ENCODE results near the gene CCDC7. TPM values are rescaled to one million over a fixed set of nuclear protein-coding genes. Genes with fewer than 3 reads are reported as not detected.

Gene CCDC7
- total and polyA plus RNA-seq, 10 of the 15 experiments (the other 5 are each of a cell fraction or from before 2014, with no cell fraction given) = 1.8 to 5.6 (median 3.4) TPM

GRCh38 chr10:32402499-32402898 is 43.4 kb upstream of the CCDC7 start:
- in situ Hi-C loops (cut with MboI) = no loop called here
- RAD21 ChIA-PET (ENCODE audit: unreplicated experiment) = no interaction called here
- 62% methylated on average over 4 of the region's 4 CpGs for WGBS (ENCODE audit: insufficient coverage, insufficient replicate concordance, low lambda C conversion rate, missing lambda C conversion rate)
- H3K36me3 ChIP-seq (ENCODE audit: control insufficient read depth in 2 of 2, insufficient read depth in 2 of 2, low read length in 1 of 2) = no peaks in the 10 kb centered on the region
- no peaks in the 10 kb centered on the region for H4K20me1 ChIP-seq (ENCODE audit: control insufficient read depth, insufficient read depth)
- BruUV-seq (replicated peaks) = no TSS peak
- no peak overlapping the region for H3K4me3 ChIP-seq
- no peak for FAIRE-seq
- no peaks in the 10 kb centered on the region for H3K4me1 ChIP-seq (ENCODE audit: control insufficient read depth, insufficient read depth, low read length)
- intact Hi-C loops (cut with micrococcal nuclease; ENCODE audit: unreplicated experiment) = no loop called here
- no peak overlapping the region for H3K27ac ChIP-seq (ENCODE audit: control insufficient read depth, insufficient read depth)
- H3K9me3 ChIP-seq (replicated peaks; ENCODE audit: control insufficient read depth, insufficient read depth, low read length) = no peaks in the 10 kb centered on the region
- no peak overlapping the region for H3K9ac ChIP-seq (ENCODE audit: control insufficient read depth, insufficient read depth, low read length)
- DNase-seq (ENCODE audit: low read depth, low spot score) = no peak
- no peaks in the 10 kb centered on the region; a peak in 1 of 4 replicates for H3K27me3 ChIP-seq (replicated peaks in 1 of 2; ENCODE audit: control insufficient read depth in 2 of 2, insufficient read depth in 2 of 2, low read length in 1 of 2)
- SMC1A ChIA-PET (ENCODE audit: uncharacterized antibody, unreplicated experiment) = interaction anchor here (0.6 to 0.8 kb wide), 2 partner anchors 11 to 160 kb away, joined by 3 read pairs; no protein-coding TSS in a partner anchor
- POLR2A ChIA-PET = interaction anchor here (0.7 kb wide), 1 partner anchor 1982 kb away, joined by 7 read pairs; no protein-coding TSS in a partner anchor
- CTCF ChIA-PET = interaction anchor here (0.6 kb wide), 1 partner anchor 672 kb away, joined by 3 read pairs; no protein-coding TSS in a partner anchor
- no peak for ATAC-seq
- H3K79me2 ChIP-seq (ENCODE audit: control insufficient read depth, insufficient read depth, low read length) = no peaks in the 10 kb centered on the region
- H3K4me2 ChIP-seq (ENCODE audit: control insufficient read depth, insufficient read depth) = no peak overlapping the region
- TF ChIP-seq SUPT20H (IDR thresholded peaks at IDR 0.05; ENCODE audit: borderline replicate concordance, control insufficient read depth, low read depth, low read length) (no peak), USF1 (IDR thresholded peaks at IDR 0.05; ENCODE audit: borderline replicate concordance, extremely low read length, insufficient read depth, low read depth, low read length) (no peak), BHLHE40 (IDR thresholded peaks at IDR 0.05; ENCODE audit: borderline replicate concordance in 1 of 2, low read depth in 2 of 2, low read length in 1 of 2) (no peak), ZSCAN29 (IDR thresholded peaks at IDR 0.05) (no peak), POLR2AphosphoS5 (IDR thresholded peaks at IDR 0.05; ENCODE audit: low read length) (no peak), IKZF2 (IDR thresholded peaks at IDR 0.05) (no peak), ESRRA (IDR thresholded peaks at IDR 0.05; ENCODE audit: low read length) (no peak), SMARCA5 (IDR thresholded peaks at IDR 0.05) (no peak)
- no peak overlapping the region for H2AFZ ChIP-seq (ENCODE audit: control insufficient read depth, low read depth, low read length)
